Endodermal cell (in vitro differentiated cells): ENCODE results near the gene ABTB2. TPM values are rescaled to one million over a fixed set of nuclear protein-coding genes. Genes with fewer than 3 reads are reported as not detected.
A peak's percentile ranks its signal among the peaks of the same experiment; 100 is the strongest.

Source experiments
- DNase-seq: peaks from one replicate; pipeline ENCODE4 v3.0.0-alpha.2; 2017
- H3K27ac ChIP-seq: 2 replicates; pipeline ENCODE4 v1.5.1; 2013; ENCODE audit warnings: mild to moderate bottlenecking, low read depth, low read length, moderate library complexity
- H3K27me3 ChIP-seq: 2 replicates; pipeline ENCODE4 v1.6.1; 2013; ENCODE audit warnings: mild to moderate bottlenecking, low read length, moderate library complexity; ENCODE audit not compliant: insufficient read depth, control insufficient read depth, poor library complexity, severe bottlenecking
- H3K36me3 ChIP-seq: 2 replicates; pipeline ENCODE4 v1.7.0; 2013; ENCODE audit warnings: mild to moderate bottlenecking, low read length, moderate library complexity; ENCODE audit not compliant: control insufficient read depth, insufficient read depth
- H3K4me1 ChIP-seq: one replicate; pipeline ENCODE4 v1.7.0; 2013; ENCODE audit warnings: low read length; ENCODE audit not compliant: control insufficient read depth, insufficient read depth
- H3K4me3 ChIP-seq: 2 replicates; pipeline ENCODE4 v1.5.1; 2013; ENCODE audit warnings: mild to moderate bottlenecking, low read length, moderate library complexity
- H3K9ac ChIP-seq: 2 replicates; pipeline ENCODE4 v1.6.1; 2013; ENCODE audit warnings: mild to moderate bottlenecking, low read length, moderate library complexity; ENCODE audit not compliant: poor library complexity, severe bottlenecking; ENCODE audit errors: extremely low read depth
- H3K9me3 ChIP-seq: 2 replicates; pipeline ENCODE4 v1.6.1; 2013; ENCODE audit warnings: mild to moderate bottlenecking, low read length, moderate library complexity; ENCODE audit not compliant: control insufficient read depth
- H3K27ac Mint-ChIP-seq: 2 replicates; pipeline ENCODE4 v1.8.0; 2020; ENCODE audit warnings: mixed read lengths
- H3K27me3 Mint-ChIP-seq: 2 replicates; pipeline ENCODE4 v1.8.0; 2021; ENCODE audit warnings: mild to moderate bottlenecking, mixed read lengths; ENCODE audit not compliant: insufficient read depth
- H3K36me3 Mint-ChIP-seq: 2 replicates; pipeline ENCODE4 v1.8.0; 2020; ENCODE audit warnings: low read depth, mixed read lengths
- H3K4me1 Mint-ChIP-seq: 2 replicates; pipeline ENCODE4 v1.8.0; 2020; ENCODE audit warnings: mixed read lengths
- H3K4me3 Mint-ChIP-seq: 2 replicates; pipeline ENCODE4 v1.8.0; 2020; ENCODE audit warnings: mild to moderate bottlenecking, moderate library complexity, mixed read lengths
- H3K9me3 Mint-ChIP-seq: 2 replicates; pipeline ENCODE4 v1.8.0; 2020; ENCODE audit warnings: mild to moderate bottlenecking, mixed read lengths
- CTCF ChIP-seq: fragments of 200-600 bp; sonication (generic); conservative IDR thresholded peaks from 2 replicates; pipeline ENCODE4 v1.5.0; 2021; ENCODE audit warnings: antibody characterized with exemption, mild to moderate bottlenecking
- WGBS, 2 experiments: methylation state at CpG; one replicate each; pipeline versions ENCODE4 v1.1.5 to v1.1.7; 2013; ENCODE audit warnings: missing lambda C conversion rate in 2 of 2, mixed read lengths in 1 of 2; ENCODE audit not compliant: insufficient coverage in 1 of 2, insufficient read length in 1 of 2; 5-methylcytosine and 5-hydroxymethylcytosine counted together
- long read RNA-seq, 4 experiments: library from polyadenylated mRNA in 2 of 4; library from RNA in 1 of 4; library from capped mRNA in 1 of 4; stranded (forward) in 3 of 4; unstranded in 1 of 4; transcript quantifications; one replicate each; pipeline ENCODE4 v2.0.0, GENCODE V29; 2020 to 2021; ENCODE audit warnings: inconsistent platforms in 1 of 4
- polyA plus RNA-seq, 2 experiments: library from polyadenylated mRNA; stranded (reverse); fragments of 50-300 nt; gene quantifications; one replicate each; pipeline ENCODE4 v1.2.3, GENCODE V29; 2013
- total RNA-seq, 2 donors: library from RNA; stranded (reverse); fragmentation: NEBNext Ultra II Directional in 1 of 2; extraction: Animal tissue kit (Norgen Biotek cat#: 25700) in 1 of 2; gene quantifications; 2 replicates in 1 of 2; 3 replicates in 1 of 2; pipeline ENCODE4 v1.2.1, GENCODE V29; 2021

The ABTB2 gene
- total RNA-seq: 1 to 10 TPM; 2.9 to 5.2 TPM
- 8.4 TPM for polyA plus RNA-seq (2013, experiment 1 of 2)
- polyA plus RNA-seq (2013, experiment 2 of 2): 8.3 TPM
- long read RNA-seq, experiment 1, full-length matches to known transcripts: 1 of 2 reads
- long read RNA-seq, experiment 1, partial matches to known transcripts: 1 of 2 reads
- long read RNA-seq, experiment 1, other reads (novel, unspliced or antisense): 0 of 2 reads
- long read RNA-seq, experiment 2, full-length matches to known transcripts: 2 of 5 reads
- long read RNA-seq, experiment 2, partial matches to known transcripts: 1 of 5 reads
- long read RNA-seq, experiment 2, other reads (novel, unspliced or antisense): 2 of 5 reads
- long read RNA-seq, experiment 3, full-length matches to known transcripts: 7 of 8 reads
- long read RNA-seq, experiment 3, partial matches to known transcripts: 1 of 8 reads
- long read RNA-seq, experiment 3, other reads (novel, unspliced or antisense): 0 of 8 reads
- long read RNA-seq, experiment 4: 0 reads

GRCh38 chr11:34357701-34358257 lies at the start of gene ABTB2:
ABTB2 (minus strand) TSS chr11:34358010.
- TF ChIP-seq CTCF: no peak
- no peaks in the 10 kb centered on the region for H3K4me1 ChIP-seq
- H3K4me3 ChIP-seq: peak within 1 kb of the TSS; percentile 90
- Mint-ChIP-seq H3K36me3 (no peaks in the 10 kb centered on the region), H3K9me3 (no peaks in the 10 kb centered on the region), H3K4me3 (peak within 1 kb of the TSS; percentile 66), H3K4me1 (peaks cover 25% of the 10 kb centered on the region), H3K27me3 (peaks cover 36% of the 10 kb centered on the region), H3K27ac (peak within 1 kb of the TSS; percentile 86)
- no peaks in the 10 kb centered on the region for H3K36me3 ChIP-seq
- H3K9me3 ChIP-seq: no peaks in the 10 kb centered on the region
- H3K27me3 ChIP-seq: peaks cover 19% of the 10 kb centered on the region
- peak within 1 kb of the TSS; percentile 58 for H3K27ac ChIP-seq
- peak; percentile 99 for DNase-seq
- peak within 1 kb of the TSS; percentile 54 for H3K9ac ChIP-seq
- 0% methylated on average over 17 to 49 of the region's 57 CpGs for WGBS, 2 experiments

- DNase-seq: no peak
- no peaks in the 10 kb centered on the region for H3K4me1 ChIP-seq
- no peaks in the 10 kb centered on the region for H3K36me3 ChIP-seq
- H3K27me3 ChIP-seq: peaks cover 5% of the 10 kb centered on the region
- Mint-ChIP-seq H3K4me1 (no peaks in the 10 kb centered on the region), H3K4me3 (no peak overlapping the region), H3K9me3 (peaks cover 2% of the 10 kb centered on the region), H3K27me3 (peaks cover 19% of the 10 kb centered on the region), H3K27ac (no peak overlapping the region), H3K36me3 (no peaks in the 10 kb centered on the region)
- H3K9me3 ChIP-seq: no peaks in the 10 kb centered on the region
- WGBS, 2 experiments: 82% methylated on average over 2 of the region's 2 CpGs; no CpG with 5 or more reads in 1 of the 2 experiments
- no peak overlapping the region for H3K27ac ChIP-seq
- H3K4me3 ChIP-seq: no peak overlapping the region
- no peak overlapping the region for H3K9ac ChIP-seq
- no peak for TF ChIP-seq CTCF
Observed at GRCh38 chr11:34407121-34407813, 49.5 kb upstream of the ABTB2 start.

- Histone ChIP-seq H3K36me3 (no peaks in the 10 kb centered on the region), H3K9me3 (no peaks in the 10 kb centered on the region), H3K9ac (no peak overlapping the region), H3K27me3 (peaks cover 5% of the 10 kb centered on the region), H3K27ac (no peak overlapping the region), H3K4me3 (no peak overlapping the region), H3K4me1 (no peaks in the 10 kb centered on the region)
- no peaks in the 10 kb centered on the region for H3K4me1 Mint-ChIP-seq
- 88 to 91% methylated on average over 1 to 3 of the region's 3 CpGs for whole genome bisulfite sequencing, 2 experiments
- H3K27me3 Mint-ChIP-seq: peaks cover 19% of the 10 kb centered on the region
- H3K27ac Mint-ChIP-seq: no peak overlapping the region
- H3K9me3 Mint-ChIP-seq: no peaks in the 10 kb centered on the region
- no peak for TF ChIP-seq CTCF
- no peak overlapping the region for H3K4me3 Mint-ChIP-seq
- DNase-seq: no peak
- no peaks in the 10 kb centered on the region for H3K36me3 Mint-ChIP-seq
Observed at GRCh38 chr11:34406413-34406812, 48.6 kb upstream of the ABTB2 start.
